ENCODE measurements around the gene HSPA2. TPM values are rescaled to one million over a fixed set of nuclear protein-coding genes. Genes with fewer than 3 reads are reported as not detected.
A peak's percentile ranks its signal among the peaks of the same experiment; 100 is the strongest.

The HSPA2 gene
- total and polyA plus RNA-seq, 7 donors = 4.1 to 180 (median 53.8) TPM

DNA sequence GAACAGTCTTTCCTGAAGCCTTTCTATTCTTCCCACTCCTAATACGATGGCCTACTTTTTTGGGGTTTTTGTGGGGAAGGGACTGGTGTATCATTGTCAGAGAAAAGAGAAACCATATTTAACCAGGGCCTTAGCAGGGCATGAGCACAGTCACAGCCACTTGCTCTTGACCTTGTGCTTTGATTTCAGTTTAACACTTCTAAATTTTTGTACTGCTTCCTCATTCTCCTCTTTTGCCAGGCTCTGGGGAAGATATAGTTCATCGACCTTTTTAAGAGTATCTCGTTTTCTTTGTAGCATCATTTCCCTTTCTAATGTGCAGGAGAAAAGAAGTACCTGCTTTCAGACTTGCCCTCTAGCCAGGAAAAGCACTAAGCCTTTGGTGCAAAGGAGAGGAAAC, 33.8 kb upstream of the HSPA2 start:
- Histone ChIP-seq H3K4me1 (peaks cover 56% of the 10 kb centered on the region), H3K27ac (peak overlapping the region; percentile 99)
- intact Hi-C loops (cut with DNase I) = loop anchor here (2.0 to 10.0 kb wide), 2 partner anchors 34 to 162 kb away; partner anchors contain the start of gene HSPA2 (in 1 of the 2)

DNA sequence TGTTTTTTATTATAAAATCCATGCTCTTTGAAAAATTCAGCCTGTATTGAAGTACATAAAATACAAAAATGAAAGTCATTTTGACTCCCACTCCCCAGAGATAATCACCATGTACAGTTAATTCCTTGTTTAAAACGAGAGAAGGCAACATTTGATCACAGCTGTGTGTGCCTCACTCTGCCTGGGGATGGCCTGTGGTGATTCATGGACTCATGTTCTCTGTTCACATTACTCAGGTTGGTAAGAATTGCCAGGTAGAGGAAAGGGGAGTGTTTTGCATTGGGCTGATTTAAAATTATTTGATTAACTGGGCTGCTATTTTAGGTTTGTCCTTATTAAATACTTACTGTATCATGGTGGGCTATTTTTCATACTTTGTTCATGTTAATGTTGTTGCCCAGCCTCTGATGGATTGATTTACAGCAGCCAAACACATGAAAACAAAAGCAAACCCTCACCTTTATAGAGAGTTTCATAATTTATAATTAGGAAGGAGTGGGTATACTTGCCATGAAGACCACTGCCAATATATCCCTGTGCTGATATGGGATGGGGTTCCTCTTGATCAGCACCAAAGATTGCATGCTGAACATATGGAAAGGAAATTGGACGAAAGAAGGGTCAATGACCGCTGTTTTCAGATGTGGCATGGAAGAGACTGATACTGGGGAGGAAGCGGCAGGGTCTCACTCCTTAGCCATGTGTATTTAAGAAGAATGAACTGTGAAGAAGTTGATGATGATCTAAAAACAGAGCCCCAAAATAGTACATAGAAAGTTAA, 33.0 kb upstream of the HSPA2 start:
- H3K4me3 ChIP-seq = peak overlapping the region; percentile 93
- no peak for DNase-seq

More for the DNA sequence above, 33.8 kb upstream of the HSPA2 start:
- 25 to 43% (median 34%) methylated on average over 3 of the region's 3 CpGs for WGBS, 3 donors
- ATAC-seq = no peak
- Histone ChIP-seq H3K9me3 (no peaks in the 10 kb centered on the region), H3K27me3 (ENCODE audit: insufficient read depth in 3 of 3, low read length in 2 of 3) (no peaks in the 10 kb centered on the region), H3K4me3 (peak overlapping the region; percentile 93), H3K36me3 (ENCODE audit: insufficient read depth in 1 of 2, low read depth in 1 of 2) (no peaks in the 10 kb centered on the region)
- DNase-seq = no peak
- TF ChIP-seq, protein P1, sequence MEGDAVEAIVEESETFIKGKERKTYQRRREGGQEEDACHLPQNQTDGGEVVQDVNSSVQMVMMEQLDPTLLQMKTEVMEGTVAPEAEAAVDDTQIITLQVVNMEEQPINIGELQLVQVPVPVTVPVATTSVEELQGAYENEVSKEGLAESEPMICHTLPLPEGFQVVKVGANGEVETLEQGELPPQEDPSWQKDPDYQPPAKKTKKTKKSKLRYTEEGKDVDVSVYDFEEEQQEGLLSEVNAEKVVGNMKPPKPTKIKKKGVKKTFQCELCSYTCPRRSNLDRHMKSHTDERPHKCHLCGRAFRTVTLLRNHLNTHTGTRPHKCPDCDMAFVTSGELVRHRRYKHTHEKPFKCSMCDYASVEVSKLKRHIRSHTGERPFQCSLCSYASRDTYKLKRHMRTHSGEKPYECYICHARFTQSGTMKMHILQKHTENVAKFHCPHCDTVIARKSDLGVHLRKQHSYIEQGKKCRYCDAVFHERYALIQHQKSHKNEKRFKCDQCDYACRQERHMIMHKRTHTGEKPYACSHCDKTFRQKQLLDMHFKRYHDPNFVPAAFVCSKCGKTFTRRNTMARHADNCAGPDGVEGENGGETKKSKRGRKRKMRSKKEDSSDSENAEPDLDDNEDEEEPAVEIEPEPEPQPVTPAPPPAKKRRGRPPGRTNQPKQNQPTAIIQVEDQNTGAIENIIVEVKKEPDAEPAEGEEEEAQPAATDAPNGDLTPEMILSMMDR (IDR thresholded peaks at IDR 0.05) = no peak

DNA sequence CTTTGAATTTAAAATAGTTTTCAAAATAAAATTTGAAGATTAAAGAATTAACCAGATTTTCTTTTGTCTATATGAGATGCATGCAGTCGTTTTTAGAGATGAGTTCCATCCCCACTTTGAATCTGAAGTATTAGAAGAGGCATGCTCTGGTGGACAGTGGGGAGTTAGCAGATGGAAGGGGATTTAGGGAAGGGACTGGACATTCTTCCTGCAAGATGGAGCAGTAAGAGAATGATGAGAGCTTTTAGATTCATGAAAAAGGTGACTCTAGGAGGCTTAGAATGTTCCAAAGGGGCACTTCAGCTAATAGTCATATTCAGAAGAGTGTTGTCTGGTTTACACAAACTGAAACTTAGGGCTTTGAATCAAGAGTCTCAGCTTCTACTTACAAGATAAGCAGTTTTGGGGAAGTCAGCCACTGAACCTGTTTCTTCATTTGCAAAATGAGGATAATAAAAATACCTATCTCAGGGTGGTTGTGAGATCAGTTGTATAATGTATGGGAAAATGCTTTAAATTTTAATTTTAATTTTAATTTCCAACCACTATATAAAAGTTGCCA, 32.2 kb upstream of the HSPA2 start:
- no peaks in the 10 kb centered on the region for H3K27me3 ChIP-seq (ENCODE audit: insufficient read depth in 3 of 3, low read length in 2 of 3)
- DNase-seq (no peak), ATAC-seq (no peak)
- no peak overlapping the region for H3K4me3 ChIP-seq
- H3K4me1 ChIP-seq = peaks cover 62% of the 10 kb centered on the region
- intact Hi-C loops (cut with DNase I) = loop anchor here in 1 of 2 donors (10.0 kb wide), 1 partner anchor 163 kb away; no protein-coding TSS in a partner anchor
- TF ChIP-seq, protein P1 (IDR thresholded peaks at IDR 0.05) = no peak
- H3K27ac ChIP-seq = peak overlapping the region; percentile 99
- H3K36me3 ChIP-seq (ENCODE audit: insufficient read depth in 1 of 2, low read depth in 1 of 2) = no peaks in the 10 kb centered on the region
- H3K9me3 ChIP-seq = no peaks in the 10 kb centered on the region
- 30 to 38% (median 32%) methylated on average over 1 of the region's 1 CpG for WGBS, 3 donors

More for the DNA sequence above, 33.0 kb upstream of the HSPA2 start:
- TF ChIP-seq, protein P1 (IDR thresholded peaks at IDR 0.05) = no peak
- Histone ChIP-seq H3K27ac (peak overlapping the region; percentile 99), H3K36me3 (ENCODE audit: insufficient read depth in 1 of 2, low read depth in 1 of 2) (no peaks in the 10 kb centered on the region), H3K27me3 (ENCODE audit: insufficient read depth in 3 of 3, low read length in 2 of 3) (no peaks in the 10 kb centered on the region), H3K9me3 (no peaks in the 10 kb centered on the region), H3K4me1 (peaks cover 57% of the 10 kb centered on the region)
- WGBS, 3 donors = 69 to 74% (median 71%) methylated on average over 4 of the region's 4 CpGs
- intact Hi-C loops (cut with DNase I) = loop anchor here (2.0 to 10.0 kb wide), 2 partner anchors 33 to 163 kb away; partner anchors contain the start of gene HSPA2 (in 1 of the 2)
- ATAC-seq = no peak

DNA sequence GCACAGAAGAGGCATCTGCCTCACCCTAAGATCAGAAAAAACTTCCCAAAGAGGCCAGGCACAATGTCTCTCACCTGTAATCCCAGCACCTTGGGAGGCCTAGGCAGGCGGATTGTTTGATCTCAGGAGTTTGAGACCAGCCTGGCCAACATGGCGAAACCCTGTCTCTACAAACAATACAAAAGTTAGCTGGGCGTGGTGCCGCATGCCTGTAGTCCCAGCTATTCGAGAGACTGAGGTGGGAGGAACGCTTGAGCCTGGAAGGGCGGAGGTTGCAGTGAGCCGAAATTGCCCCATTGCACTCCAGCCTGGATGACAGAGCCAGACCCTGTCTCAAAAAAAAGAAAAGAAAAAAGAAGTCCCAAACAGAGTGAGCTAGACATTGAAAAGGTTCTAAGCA, 31.5 kb upstream of the HSPA2 start:
- H3K27me3 ChIP-seq (ENCODE audit: insufficient read depth in 3 of 3, low read length in 2 of 3) = no peaks in the 10 kb centered on the region
- H3K4me1 ChIP-seq = peaks cover 62% of the 10 kb centered on the region
- H3K9me3 ChIP-seq = no peaks in the 10 kb centered on the region
- WGBS, 3 donors = 89 to 91% (median 91%) methylated on average over 8 of the region's 8 CpGs
- intact Hi-C loops (cut with DNase I) = loop anchor here in 1 of 2 donors (10.0 kb wide), 1 partner anchor 164 kb away; no protein-coding TSS in a partner anchor
- no peaks in the 10 kb centered on the region for H3K36me3 ChIP-seq (ENCODE audit: insufficient read depth in 1 of 2, low read depth in 1 of 2)
- H3K27ac ChIP-seq = no peak overlapping the region
- H3K4me3 ChIP-seq = no peak overlapping the region
- DNase-seq = no peak
- TF ChIP-seq, protein P1 (IDR thresholded peaks at IDR 0.05) = no peak
- ATAC-seq = no peak

All from psoas muscle (tissue), 8 donors.